ENCODE results near the gene SPDYE1. TPM values are rescaled to one million over a fixed set of nuclear protein-coding genes. Genes with fewer than 3 reads are reported as not detected.
"Not testable (repeated sequence)": the region's sequence is repeated elsewhere in the genome, so short reads cannot be mapped to it uniquely, and the experiment has no call there.

Gene SPDYE1
- total RNA-seq, 1 donor from 2014 or later: not detected

- H3K4me3 Mint-ChIP-seq (ENCODE audit: unreplicated experiment): no peak overlapping the region
- Histone ChIP-seq H3K9me3 (ENCODE audit: insufficient read depth, low read depth, low read length) (no peaks in the 10 kb centered on the region), H3K79me2 (ENCODE audit: insufficient read depth, low read length) (no peaks in the 10 kb centered on the region), H3K4me3 (ENCODE audit: insufficient read depth, low read depth, low read length) (no peak overlapping the region), H2AFZ (ENCODE audit: low read depth, low read length) (no peak overlapping the region), H3K36me3 (ENCODE audit: insufficient read depth, low read length) (no peaks in the 10 kb centered on the region), H3K9ac (ENCODE audit: low read length) (no peak overlapping the region), H3K4me1 (ENCODE audit: insufficient read depth, low read length) (no peaks in the 10 kb centered on the region), H3K27ac (ENCODE audit: low read depth, low read length) (no peak overlapping the region), H4K20me1 (ENCODE audit: insufficient read depth, low read length) (no peaks in the 10 kb centered on the region), H3K4me2 (ENCODE audit: low read length) (no peak overlapping the region), H3K27me3 (ENCODE audit: insufficient read depth, low read length) (no peaks in the 10 kb centered on the region)
- peaks cover 2% of the 10 kb centered on the region for H3K9me3 Mint-ChIP-seq (ENCODE audit: unreplicated experiment)
- FAIRE-seq (peak; percentile 73), DNase-seq (ENCODE audit: low read depth) (peak; percentile 44)
- H3K27ac Mint-ChIP-seq (ENCODE audit: unreplicated experiment): no peak overlapping the region
- H3K27me3 Mint-ChIP-seq (ENCODE audit: low read depth, unreplicated experiment): no peaks in the 10 kb centered on the region
- H3K4me1 Mint-ChIP-seq (ENCODE audit: low read depth, unreplicated experiment): peaks cover 5% of the 10 kb centered on the region
- H3K36me3 Mint-ChIP-seq (ENCODE audit: low read depth, unreplicated experiment): peaks cover 14% of the 10 kb centered on the region
- TF ChIP-seq EZH2 (IDR thresholded peaks at IDR 0.05; ENCODE audit: insufficient read depth, low read length) (no peak), CTCF (IDR thresholded peaks at IDR 0.05; ENCODE audit: insufficient read depth, low read depth, low read length) (peak; percentile 68)
Measured at GRCh38 chr7:43954524-43955228, 43.0 kb upstream of the SPDYE1 start.

- Histone ChIP-seq H3K9me3 (ENCODE audit: insufficient read depth, low read depth, low read length) (no peaks in the 10 kb centered on the region), H3K4me1 (ENCODE audit: insufficient read depth, low read length) (no peaks in the 10 kb centered on the region), H4K20me1 (ENCODE audit: insufficient read depth, low read length) (no peaks in the 10 kb centered on the region), H3K79me2 (ENCODE audit: insufficient read depth, low read length) (no peaks in the 10 kb centered on the region), H3K4me3 (ENCODE audit: insufficient read depth, low read depth, low read length) (no peak overlapping the region), H3K9ac (ENCODE audit: low read length) (no peak overlapping the region), H3K27ac (ENCODE audit: low read depth, low read length) (no peak overlapping the region), H3K27me3 (ENCODE audit: insufficient read depth, low read length) (no peaks in the 10 kb centered on the region), H3K4me2 (ENCODE audit: low read length) (no peak overlapping the region), H3K36me3 (ENCODE audit: insufficient read depth, low read length) (no peaks in the 10 kb centered on the region), H2AFZ (ENCODE audit: low read depth, low read length) (no peak overlapping the region)
- Mint-ChIP-seq H3K9me3 (ENCODE audit: unreplicated experiment) (peaks cover 5% of the 10 kb centered on the region), H3K36me3 (ENCODE audit: low read depth, unreplicated experiment) (peaks cover 19% of the 10 kb centered on the region), H3K27me3 (ENCODE audit: low read depth, unreplicated experiment) (no peaks in the 10 kb centered on the region), H3K27ac (ENCODE audit: unreplicated experiment) (no peak overlapping the region), H3K4me1 (ENCODE audit: low read depth, unreplicated experiment) (peaks cover 4% of the 10 kb centered on the region), H3K4me3 (ENCODE audit: unreplicated experiment) (no peak overlapping the region)
- DNase-seq (ENCODE audit: low read depth): no peak
- TF ChIP-seq EZH2 (IDR thresholded peaks at IDR 0.05; ENCODE audit: insufficient read depth, low read length) (no peak), CTCF (IDR thresholded peaks at IDR 0.05; ENCODE audit: insufficient read depth, low read depth, low read length) (no peak)
- FAIRE-seq: no peak
Measured at GRCh38 chr7:43956027-43956426, 41.7 kb upstream of the SPDYE1 start.

GRCh38 chr7:43960933-43961332, 36.8 kb upstream of the SPDYE1 start:
- no peaks in the 10 kb centered on the region for H3K27me3 Mint-ChIP-seq (ENCODE audit: low read depth, unreplicated experiment)
- Histone ChIP-seq H2AFZ (ENCODE audit: low read depth, low read length) (no peak overlapping the region), H3K4me2 (ENCODE audit: low read length) (no peak overlapping the region), H3K9ac (ENCODE audit: low read length) (no peak overlapping the region), H3K27me3 (ENCODE audit: insufficient read depth, low read length) (no peaks in the 10 kb centered on the region), H3K27ac (ENCODE audit: low read depth, low read length) (no peak overlapping the region), H3K36me3 (ENCODE audit: insufficient read depth, low read length) (no peaks in the 10 kb centered on the region), H3K79me2 (ENCODE audit: insufficient read depth, low read length) (no peaks in the 10 kb centered on the region), H3K4me3 (ENCODE audit: insufficient read depth, low read depth, low read length) (no peak overlapping the region), H3K9me3 (ENCODE audit: insufficient read depth, low read depth, low read length) (no peaks in the 10 kb centered on the region), H4K20me1 (ENCODE audit: insufficient read depth, low read length) (no peaks in the 10 kb centered on the region), H3K4me1 (ENCODE audit: insufficient read depth, low read length) (no peaks in the 10 kb centered on the region)
- H3K36me3 Mint-ChIP-seq (ENCODE audit: low read depth, unreplicated experiment): peaks cover 11% of the 10 kb centered on the region
- H3K4me1 Mint-ChIP-seq (ENCODE audit: low read depth, unreplicated experiment): no peaks in the 10 kb centered on the region
- H3K27ac Mint-ChIP-seq (ENCODE audit: unreplicated experiment): no peak overlapping the region
- DNase-seq (ENCODE audit: low read depth) (no peak), FAIRE-seq (no peak)
- H3K9me3 Mint-ChIP-seq (ENCODE audit: unreplicated experiment): peaks cover 5% of the 10 kb centered on the region
- no peak for TF ChIP-seq CTCF (IDR thresholded peaks at IDR 0.05; ENCODE audit: insufficient read depth, low read depth, low read length)
- TF ChIP-seq EZH2 (IDR thresholded peaks at IDR 0.05; ENCODE audit: insufficient read depth, low read length): no peak
- no peak overlapping the region for H3K4me3 Mint-ChIP-seq (ENCODE audit: unreplicated experiment)

- H3K4me1 ChIP-seq (ENCODE audit: insufficient read depth, low read length); H3K79me2 ChIP-seq (ENCODE audit: insufficient read depth, low read length); H3K4me2 ChIP-seq (ENCODE audit: low read length); H3K36me3 ChIP-seq (ENCODE audit: insufficient read depth, low read length); H3K4me1 Mint-ChIP-seq (ENCODE audit: low read depth, unreplicated experiment); H4K20me1 ChIP-seq (ENCODE audit: insufficient read depth, low read length); FAIRE-seq; H3K27ac Mint-ChIP-seq (ENCODE audit: unreplicated experiment); H3K4me3 ChIP-seq (ENCODE audit: insufficient read depth, low read depth, low read length); H3K9me3 ChIP-seq (ENCODE audit: insufficient read depth, low read depth, low read length); H3K27me3 Mint-ChIP-seq (ENCODE audit: low read depth, unreplicated experiment); H3K9ac ChIP-seq (ENCODE audit: low read length); DNase-seq (ENCODE audit: low read depth); H2AFZ ChIP-seq (ENCODE audit: low read depth, low read length); H3K9me3 Mint-ChIP-seq (ENCODE audit: unreplicated experiment); H3K36me3 Mint-ChIP-seq (ENCODE audit: low read depth, unreplicated experiment); H3K4me3 Mint-ChIP-seq (ENCODE audit: unreplicated experiment); H3K27ac ChIP-seq (ENCODE audit: low read depth, low read length); H3K27me3 ChIP-seq (ENCODE audit: insufficient read depth, low read length): not testable (repeated sequence)
Measured at GRCh38 chr7:43966392-43966791, 31.3 kb upstream of the SPDYE1 start.
